Tibial nerve (tissue), 4 donors: ENCODE data around the gene ESRRG.

ENCODE experiments used
- CTCF ChIP-seq, 5 experiments: fragments of 200-600 bp in 3 of 5; fragments of 450-650 bp in 2 of 5; sonication (generic) in 3 of 5; IDR thresholded peaks; one replicate each; pipeline ENCODE4 v1.5.1; 2016 to 2019; ENCODE audit warnings: antibody characterized with exemption in 5 of 5, mild to moderate bottlenecking in 3 of 5, moderate library complexity in 2 of 5
- EP300 ChIP-seq, 2 donors: sonication (generic); formaldehyde crosslinking; IDR thresholded peaks; one replicate each; pipeline ENCODE4 v1.6.1; 2017; ENCODE audit warnings: antibody characterized with exemption in 2 of 2, mild to moderate bottlenecking in 1 of 2
- POLR2A ChIP-seq, 2 donors: fragments of 450-650 bp; IDR thresholded peaks; one replicate each; pipeline ENCODE4 v1.6.1; 2017; ENCODE audit warnings: antibody characterized with exemption in 2 of 2, mild to moderate bottlenecking in 2 of 2, moderate library complexity in 2 of 2

DNA sequence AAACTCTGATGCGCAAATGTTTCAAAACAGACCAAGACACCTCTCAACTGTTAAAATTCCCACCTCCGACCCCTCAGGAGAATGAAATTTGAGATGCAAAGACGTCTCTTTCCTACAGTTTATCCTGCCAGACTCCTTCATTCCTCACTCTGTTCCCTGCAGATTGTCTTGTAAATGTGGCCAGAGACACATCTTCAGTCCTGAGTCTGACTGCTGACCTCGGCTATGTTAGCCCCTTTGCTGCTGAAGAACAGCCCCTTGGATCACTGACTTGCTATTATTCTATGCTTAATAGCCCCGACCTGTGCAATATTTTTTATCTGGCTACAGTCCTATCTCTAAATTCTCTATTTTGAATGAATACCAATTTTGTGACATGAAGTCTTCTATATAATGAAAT is 16.6 kb upstream of the ESRRG start:
- no peak for TF ChIP-seq CTCF (IDR thresholded peaks at IDR 0.05)
- TF ChIP-seq EP300 (IDR thresholded peaks at IDR 0.05): no peak
- TF ChIP-seq POLR2A (IDR thresholded peaks at IDR 0.05): no peak
